Lower lobe of right lung (tissue), 2 donors: Measurements from ENCODE around the gene COL2A1. TPM values are rescaled to one million over a fixed set of nuclear protein-coding genes. Genes with fewer than 3 reads are reported as not detected.

ENCODE experiments used
- ATAC-seq, 2 donors: fragments of 200-7000 bp; cut with Tn5 transposase; one replicate each; pipeline ENCODE4 v1.9.1; 2020 to 2022; ENCODE audit warnings: mild to moderate bottlenecking in 2 of 2, moderate library complexity in 2 of 2
- DNase-seq: peaks from one replicate; pipeline ENCODE4 v3.0.0-alpha.2; 2020
- H3K27ac ChIP-seq: fragments of 200-600 bp; one replicate; pipeline ENCODE4 v1.8.0; 2022
- H3K27me3 ChIP-seq: fragments of 200-600 bp; one replicate; pipeline ENCODE4 v1.8.0; 2022; ENCODE audit warnings: low read depth
- H3K36me3 ChIP-seq: fragments of 200-600 bp; one replicate; pipeline ENCODE4 v1.8.0; 2022; ENCODE audit warnings: mild to moderate bottlenecking
- H3K4me1 ChIP-seq: fragments of 200-600 bp; one replicate; pipeline ENCODE4 v1.8.0; 2022
- H3K4me3 ChIP-seq: fragments of 200-600 bp; one replicate; pipeline ENCODE4 v1.8.0; 2022; ENCODE audit warnings: mild to moderate bottlenecking
- H3K9me3 ChIP-seq: fragments of 200-600 bp; one replicate; pipeline ENCODE4 v1.8.0; 2022
- CTCF ChIP-seq: fragments of 200-600 bp; IDR thresholded peaks from one replicate; pipeline ENCODE4 v1.8.0; 2022; ENCODE audit warnings: antibody characterized with exemption, mild to moderate bottlenecking
- intact Hi-C: fragments of 100-400 bp; cut with DNase I; formaldehyde crosslinking; loops from one replicate; pipeline ENCODE4 v1.11.0; 2022
- total RNA-seq: library from RNA; stranded (reverse); fragmentation: NEBNext Ultra II Directional; extraction: Animal tissue kit (Norgen Biotek cat#: 25700); gene quantifications from one replicate; pipeline ENCODE4 v1.2.1, GENCODE V29; 2021
- donor health status: DM: no; HTN: yes; CAD: no; lungs with severe emphysema.

Gene COL2A1
- total RNA-seq, 1 donor from 2014 or later = not detected

DNA sequence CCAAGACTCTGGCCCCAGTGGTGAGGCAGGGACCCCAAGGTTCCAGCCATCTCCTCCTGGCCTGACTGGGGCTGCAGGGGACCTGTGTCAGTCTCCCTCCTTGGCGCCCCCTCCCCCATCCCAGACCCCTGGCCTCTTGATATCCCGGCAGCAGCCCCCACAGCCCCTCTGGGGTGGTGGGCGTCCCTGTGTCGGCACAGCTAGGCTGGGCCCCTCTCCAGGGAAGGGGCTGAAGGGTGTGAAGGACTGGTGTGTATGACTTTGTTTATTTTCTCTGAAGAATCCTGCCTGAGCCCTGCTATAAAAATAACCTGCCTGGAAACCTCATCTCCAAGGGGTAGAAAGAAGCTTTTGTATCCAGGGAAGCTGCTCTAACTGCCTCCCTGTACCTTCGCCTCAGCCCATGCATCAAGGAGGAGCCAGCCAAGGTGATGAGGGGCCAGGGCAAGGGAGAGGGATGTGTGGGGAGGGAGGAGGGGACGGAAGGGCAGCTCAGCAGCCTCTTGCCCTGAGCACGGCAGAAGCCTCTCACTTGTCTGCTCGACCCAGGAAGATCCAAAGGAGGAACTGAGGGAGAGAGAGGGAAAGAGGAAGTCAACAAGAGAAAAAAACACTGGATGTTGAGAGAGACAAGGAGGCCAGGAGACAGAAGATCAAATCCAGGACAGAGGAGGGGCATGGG lies 25.4 kb upstream of the COL2A1 start:
- intact Hi-C loops = no loop called here
- no peak for DNase-seq
- ATAC-seq = no peak

DNA sequence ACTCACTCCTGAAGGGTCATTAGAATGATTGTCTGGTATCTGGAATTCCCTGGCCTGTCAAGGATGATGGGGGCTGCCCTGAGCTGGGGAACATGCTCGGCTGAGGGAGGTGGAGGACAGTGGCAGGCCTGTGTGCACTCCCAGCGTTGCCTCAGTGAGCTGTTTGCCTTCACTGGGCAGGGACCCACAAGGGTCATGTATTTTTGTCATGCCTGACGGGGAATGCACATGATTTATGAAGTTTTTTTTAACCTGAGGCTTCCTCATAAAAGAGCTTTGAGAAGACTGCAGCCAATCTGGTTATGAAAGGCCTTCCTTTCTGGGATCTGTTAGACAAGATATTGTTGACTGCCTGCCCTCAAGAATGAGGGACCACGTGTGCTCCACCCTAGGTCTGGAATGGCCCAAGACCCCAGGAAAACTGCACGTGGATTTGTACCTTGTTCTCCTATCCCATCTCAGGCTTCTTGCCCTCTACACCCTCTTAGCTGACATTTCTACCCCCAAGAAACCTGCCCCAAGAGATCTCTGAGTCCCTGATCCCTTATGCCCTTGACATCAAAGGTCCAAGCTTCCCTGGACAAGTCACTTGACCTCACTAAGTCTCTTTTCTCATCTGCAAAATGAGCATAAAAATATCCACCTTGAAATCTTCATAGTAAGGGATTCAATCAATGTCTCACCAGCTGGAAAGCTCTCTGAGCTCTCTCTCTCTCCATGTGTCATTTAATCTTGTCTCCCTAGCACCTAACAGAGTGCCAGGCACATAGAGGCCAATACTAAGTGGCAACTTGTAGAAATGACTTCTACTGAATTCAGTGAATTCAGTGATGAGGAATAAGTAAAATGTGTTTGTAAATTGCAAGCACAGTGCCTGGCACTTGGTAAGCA lies 24.5 kb upstream of the COL2A1 start:
- intact Hi-C loops = no loop called here

More for the DNA sequence above, 25.4 kb upstream of the COL2A1 start:
- Histone ChIP-seq H3K27me3 (no peaks in the 10 kb centered on the region), H3K4me1 (no peaks in the 10 kb centered on the region), H3K9me3 (no peaks in the 10 kb centered on the region), H3K27ac (no peak overlapping the region), H3K36me3 (no peaks in the 10 kb centered on the region), H3K4me3 (no peak overlapping the region)
- no peak for TF ChIP-seq CTCF

DNA sequence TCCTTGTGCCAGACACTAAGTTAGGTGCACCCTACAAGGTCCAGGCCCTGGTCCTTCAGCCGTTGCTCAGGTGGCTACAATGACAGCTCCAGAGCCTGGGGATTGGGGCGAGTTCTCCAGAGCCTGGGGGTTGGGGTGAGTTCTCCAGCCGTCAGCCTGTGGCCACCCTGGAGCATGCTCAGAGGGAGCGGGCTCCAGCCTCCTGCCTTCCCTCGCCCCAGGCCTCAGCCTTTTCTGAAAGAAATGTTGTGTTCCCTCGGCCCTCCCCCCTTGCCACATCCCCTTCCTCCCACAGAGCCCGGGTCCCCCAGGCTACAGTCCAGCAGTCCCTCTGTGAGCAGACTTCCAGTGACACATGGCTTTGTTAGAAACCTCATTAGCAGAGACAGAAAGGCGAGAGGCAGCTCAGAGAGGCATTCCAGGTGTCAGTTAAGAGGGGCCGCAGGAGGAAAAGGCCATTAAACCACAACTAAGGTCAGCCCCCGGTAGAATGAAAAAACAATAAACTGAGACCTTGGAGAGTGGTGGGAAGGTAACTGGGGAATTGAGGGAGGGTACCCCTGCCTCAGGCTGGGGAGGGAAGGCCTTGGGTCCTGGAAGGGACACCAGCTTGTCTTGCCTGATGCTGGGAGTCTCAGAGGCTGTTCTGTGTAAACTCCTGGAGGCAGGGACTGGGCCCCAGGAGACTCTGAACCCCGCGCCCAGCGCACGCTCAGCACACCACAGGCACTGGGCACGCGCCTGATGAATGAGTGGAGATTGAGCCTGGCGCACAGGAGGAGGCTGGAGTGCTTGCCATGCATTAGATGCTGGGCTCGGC lies 23.1 kb upstream of the COL2A1 start:
- H3K27me3 ChIP-seq = no peaks in the 10 kb centered on the region
- no peaks in the 10 kb centered on the region for H3K4me1 ChIP-seq
- H3K36me3 ChIP-seq = no peaks in the 10 kb centered on the region
- DNase-seq = no peak
- H3K4me3 ChIP-seq = no peak overlapping the region
- intact Hi-C loops = no loop called here
- no peak for TF ChIP-seq CTCF
- H3K27ac ChIP-seq = no peak overlapping the region
- no peak for ATAC-seq
- H3K9me3 ChIP-seq = no peaks in the 10 kb centered on the region

More for the DNA sequence above, 24.5 kb upstream of the COL2A1 start:
- no peak overlapping the region for H3K4me3 ChIP-seq
- ATAC-seq = no peak
- no peaks in the 10 kb centered on the region for H3K27me3 ChIP-seq
- no peaks in the 10 kb centered on the region for H3K36me3 ChIP-seq
- H3K27ac ChIP-seq = no peak overlapping the region
- no peak for DNase-seq
- TF ChIP-seq CTCF = no peak
- H3K9me3 ChIP-seq = no peaks in the 10 kb centered on the region
- no peaks in the 10 kb centered on the region for H3K4me1 ChIP-seq

DNA sequence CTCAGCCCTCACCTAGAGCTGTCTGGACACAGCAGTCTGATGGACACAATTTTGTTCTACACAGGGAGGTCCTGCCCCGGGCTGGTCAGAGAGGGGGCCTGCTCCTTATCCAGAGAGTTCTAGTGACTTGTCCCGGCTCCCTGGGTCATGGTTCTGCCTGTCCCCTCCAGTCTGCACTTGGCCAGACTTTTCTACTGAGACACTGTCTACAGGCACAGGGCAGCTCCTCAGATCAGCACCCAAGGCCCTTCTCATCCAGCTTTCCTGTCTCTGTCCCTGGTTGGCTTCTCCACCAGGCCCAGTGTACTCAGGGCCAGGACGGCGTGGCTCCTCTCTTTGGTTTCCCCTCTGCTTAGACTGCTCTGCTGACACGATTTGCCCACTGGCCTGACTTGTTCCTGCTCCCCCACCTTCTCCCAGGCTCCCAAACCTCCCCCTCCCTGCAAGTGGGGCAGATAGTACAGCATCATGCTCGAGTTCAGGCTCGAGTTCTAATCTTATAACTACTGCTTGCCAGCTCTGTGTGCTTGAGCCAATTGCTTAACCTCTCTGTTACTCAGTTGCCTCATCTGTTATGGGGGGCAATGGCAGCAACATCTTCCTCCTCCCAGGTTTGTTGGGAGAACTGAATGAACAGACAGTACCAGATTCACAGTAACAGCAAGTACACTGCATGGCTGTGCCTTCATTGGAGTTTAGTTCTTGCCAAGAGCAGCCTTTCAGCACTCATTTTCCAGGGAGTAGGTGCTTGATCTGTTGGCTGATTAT lies 22.0 kb upstream of the COL2A1 start:
- Histone ChIP-seq H3K27ac (no peak overlapping the region), H3K27me3 (no peaks in the 10 kb centered on the region), H3K4me3 (no peak overlapping the region), H3K9me3 (no peaks in the 10 kb centered on the region), H3K4me1 (no peaks in the 10 kb centered on the region), H3K36me3 (no peaks in the 10 kb centered on the region)
- TF ChIP-seq CTCF = no peak
- intact Hi-C loops = no loop called here
- no peak for DNase-seq
- no peak for ATAC-seq

- H3K36me3 ChIP-seq = no peaks in the 10 kb centered on the region
- ATAC-seq (no peak), DNase-seq (no peak)
- peaks cover 3% of the 10 kb centered on the region for H3K27me3 ChIP-seq
- H3K4me3 ChIP-seq = no peak overlapping the region
- H3K4me1 ChIP-seq = no peaks in the 10 kb centered on the region
- intact Hi-C loops = no loop called here
- no peak overlapping the region for H3K27ac ChIP-seq
- no peak for TF ChIP-seq CTCF
- H3K9me3 ChIP-seq = no peaks in the 10 kb centered on the region
Observed at GRCh38 chr12:48025281-48025680, 21.0 kb upstream of the COL2A1 start.
